A673 (cell line): ENCODE data around the gene IFNLR1. TPM values are rescaled to one million over a fixed set of nuclear protein-coding genes. Genes with fewer than 3 reads are reported as not detected.

Experiments
- BruUV-seq: library from RNA; stranded (reverse); fragments of 400-500 nt; replicated peaks from 2 replicates; lab custom pipeline; 2021; lab: Mats Ljungman, UMichigan
- CTCF ChIA-PET: fragments of 300-600 bp; sonication (Branson Sonifier 250); formaldehyde crosslinking; loops from one replicate; lab custom pipeline; 2022; ENCODE audit warnings: antibody characterized with exemption; lab: Charles Lee
- POLR2A ChIA-PET: fragments of 300-600 bp; sonication (Branson Sonifier 250); formaldehyde crosslinking; loops from one replicate; lab custom pipeline; 2022; ENCODE audit warnings: antibody characterized with exemption; ENCODE audit not compliant: low non-redundant PET; lab: Charles Lee
- DNase-seq: peaks from one replicate; pipeline ENCODE4 v3.0.0-alpha.2; 2015; ENCODE audit warnings: low spot score
- H3K27ac ChIP-seq: fragments of 200-600 bp; sonication (generic); 2 replicates; pipeline ENCODE4 v1.5.1; 2016; ENCODE audit warnings: mixed run types, low read depth, mild to moderate bottlenecking, mixed read lengths, antibody characterized with exemption, low read length; ENCODE audit not compliant: poor library complexity, severe bottlenecking
- H3K27me3 ChIP-seq: fragments of 200-600 bp; sonication (generic); replicated peaks from 2 replicates; pipeline ENCODE4 v1.6.1; 2017; ENCODE audit warnings: mixed run types, low read depth, mild to moderate bottlenecking, mixed read lengths, antibody characterized with exemption, low read length; ENCODE audit not compliant: insufficient read depth, poor library complexity
- H3K36me3 ChIP-seq: fragments of 200-600 bp; sonication (generic); 2 replicates; pipeline ENCODE4 v1.6.1; 2016; ENCODE audit warnings: mixed run types, mild to moderate bottlenecking, mixed read lengths, antibody characterized with exemption, low read length; ENCODE audit not compliant: insufficient read depth, poor library complexity, severe bottlenecking
- H3K4me1 ChIP-seq: fragments of 200-600 bp; sonication (generic); 2 replicates; pipeline ENCODE4 v1.6.1; 2017; ENCODE audit warnings: mixed run types, mild to moderate bottlenecking, mixed read lengths, antibody characterized with exemption, low read length; ENCODE audit not compliant: insufficient read depth, poor library complexity, severe bottlenecking
- H3K4me3 ChIP-seq: fragments of 200-600 bp; sonication (generic); 2 replicates; pipeline ENCODE4 v1.5.1; 2016; ENCODE audit warnings: low read depth, mixed run types, mild to moderate bottlenecking, mixed read lengths, low read length; ENCODE audit not compliant: poor library complexity, severe bottlenecking
- H3K9me3 ChIP-seq: fragments of 200-600 bp; sonication (generic); 2 replicates; pipeline ENCODE4 v1.6.1; 2016; ENCODE audit warnings: mixed run types, low read depth, mild to moderate bottlenecking, mixed read lengths, antibody characterized with exemption, low read length; ENCODE audit not compliant: poor library complexity, severe bottlenecking
- CTCF ChIP-seq: fragments of 300-800, 200-600 bp; sonication (generic); conservative IDR thresholded peaks from 2 replicates; pipeline ENCODE4 v1.5.1; 2017; ENCODE audit warnings: low read depth, mild to moderate bottlenecking, antibody characterized with exemption, low read length, moderate library complexity, mixed read lengths
- EZH2 ChIP-seq: fragments of 200-600 bp; sonication (generic); IDR thresholded peaks from 2 replicates; pipeline ENCODE4 v1.6.1; 2017; ENCODE audit warnings: borderline replicate concordance, low read depth, mild to moderate bottlenecking, mixed read lengths, antibody characterized with exemption, low read length; ENCODE audit not compliant: poor library complexity, severe bottlenecking
- intact Hi-C: fragments of 100-400 bp; cut with micrococcal nuclease; formaldehyde crosslinking; loops from one replicate; pipeline ENCODE4 v1.10.0; 2022; ENCODE audit not compliant: unreplicated experiment
- total RNA-seq: library from RNA; stranded (reverse); gene quantifications from 2 replicates; pipeline ENCODE4 v1.2.3, GENCODE V29; 2021

IFNLR1 gene
- total RNA-seq, 1 experiment from 2014 or later: 2.0 TPM

- ChIA-PET POLR2A (no interaction called here), CTCF (interaction anchor here (1.2 kb wide), 1 partner anchor 15 kb away, joined by 5 read pairs; no protein-coding TSS in a partner anchor)
- intact Hi-C loops: no loop called here
- Histone ChIP-seq H3K36me3 (no peaks in the 10 kb centered on the region), H3K9me3 (no peaks in the 10 kb centered on the region), H3K4me1 (no peaks in the 10 kb centered on the region), H3K4me3 (no peak overlapping the region), H3K27ac (no peak overlapping the region), H3K27me3 (no peaks in the 10 kb centered on the region)
- no peak for DNase-seq
- BruUV-seq: no TSS peak
- TF ChIP-seq EZH2: no peak
- TF ChIP-seq CTCF: no peak
Observed at GRCh38 chr1:24165500-24165899, 21.6 kb downstream of the IFNLR1 start.

GRCh38 chr1:24164004-24164403 lies 23.1 kb downstream of the IFNLR1 start:
- no peaks in the 10 kb centered on the region for H3K9me3 ChIP-seq
- H3K4me1 ChIP-seq: no peaks in the 10 kb centered on the region
- no peak for DNase-seq
- ChIA-PET POLR2A (no interaction called here), CTCF (no interaction called here)
- intact Hi-C loops: no loop called here
- TF ChIP-seq CTCF (no peak), EZH2 (no peak)
- H3K4me3 ChIP-seq: no peak overlapping the region
- BruUV-seq: no TSS peak
- H3K27me3 ChIP-seq: no peaks in the 10 kb centered on the region
- no peaks in the 10 kb centered on the region for H3K36me3 ChIP-seq
- no peak overlapping the region for H3K27ac ChIP-seq

GRCh38 chr1:24162201-24162600 lies 24.9 kb downstream of the IFNLR1 start:
- intact Hi-C loops: no loop called here
- Histone ChIP-seq H3K4me1 (no peaks in the 10 kb centered on the region), H3K4me3 (no peak overlapping the region), H3K9me3 (no peaks in the 10 kb centered on the region), H3K27me3 (no peaks in the 10 kb centered on the region), H3K36me3 (no peaks in the 10 kb centered on the region), H3K27ac (no peak overlapping the region)
- ChIA-PET CTCF (no interaction called here), POLR2A (no interaction called here)
- no peak for TF ChIP-seq CTCF
- TF ChIP-seq EZH2: no peak
- no peak for DNase-seq
- no TSS peak for BruUV-seq
